C1 segment of cervical spinal cord (tissue), 14 donors: Measurements from ENCODE around the gene TFDP1.
A peak's percentile ranks its signal among the peaks of the same experiment; 100 is the strongest.
"Not testable (repeated sequence)": the region's sequence is repeated elsewhere in the genome, so short reads cannot be mapped to it uniquely, and the experiment has no call there.

Source experiments
- DNase-seq, 14 donors: peaks; one replicate each; lab custom pipeline; 2025; lab: John Stamatoyannopoulos, UW

TFDP1 gene

GRCh38 chr13:113550453-113550852 is 34.1 kb upstream of the TFDP1 start:
- peak in 1 of 14 donors; percentile 14 for DNase-seq

- peak in 1 of 14 donors; percentile 67 for DNase-seq
Measured at GRCh38 chr13:113551081-113552000, 33.2 kb upstream of the TFDP1 start.

GRCh38 chr13:113552079-113552478 is 32.5 kb upstream of the TFDP1 start:
- no peak for DNase-seq

GRCh38 chr13:113552786-113553434 is 31.6 kb upstream of the TFDP1 start:
- no peak for DNase-seq

GRCh38 chr13:113553511-113554332 is 30.8 kb upstream of the TFDP1 start:
- no peak for DNase-seq

GRCh38 chr13:113554333-113554700 is 30.2 kb upstream of the TFDP1 start:
- no peak for DNase-seq

GRCh38 chr13:113555141-113555540 is 29.4 kb upstream of the TFDP1 start:
- DNase-seq: no peak

- DNase-seq: no peak
Measured at GRCh38 chr13:113557013-113557412, 27.5 kb upstream of the TFDP1 start.

- no peak for DNase-seq
Measured at GRCh38 chr13:113558461-113558860, 26.1 kb upstream of the TFDP1 start.

GRCh38 chr13:113559061-113559460 is 25.5 kb upstream of the TFDP1 start:
- no peak for DNase-seq

- DNase-seq: no peak
Measured at GRCh38 chr13:113559901-113560644, 24.5 kb upstream of the TFDP1 start.

- DNase-seq: no peak
Measured at GRCh38 chr13:113560645-113561416, 23.7 kb upstream of the TFDP1 start.

- DNase-seq: no peak
Measured at GRCh38 chr13:113561417-113562084, 23.0 kb upstream of the TFDP1 start.

GRCh38 chr13:113562085-113562749 is 22.3 kb upstream of the TFDP1 start:
- peak in 10 of 14 donors; percentile 14 to 84 (median 40) for DNase-seq

- no peak for DNase-seq
Measured at GRCh38 chr13:113562844-113563243, 21.7 kb upstream of the TFDP1 start.

GRCh38 chr13:113563511-113563910 is 21.0 kb upstream of the TFDP1 start:
- not testable (repeated sequence) for DNase-seq

- DNase-seq: no peak
Measured at GRCh38 chr13:113564331-113565023, 20.1 kb upstream of the TFDP1 start.

GRCh38 chr13:113565526-113566226 is 18.9 kb upstream of the TFDP1 start:
- no peak for DNase-seq
